Stimulated activated CD4-positive, alpha-beta T cell treated with anti-CD3 and anti-CD28 coated beads, Interleukin-4, amount 100 ng/mL, for 48 hours (primary cell): ENCODE results near the gene RAB4B.
"Not testable (repeated sequence)": the region's sequence is repeated elsewhere in the genome, so short reads cannot be mapped to it uniquely, and the experiment has no call there.

Experiments
- DNase-seq, 2 donors: peaks; one replicate each; pipeline ENCODE4 v3.0.0-alpha.2; 2020; ENCODE audit warnings: low read depth in 2 of 2

The RAB4B gene

GRCh38 chr19:40822704-40823553, 44.9 kb downstream of the RAB4B start:
- not testable (repeated sequence) for DNase-seq

- not testable (repeated sequence) for DNase-seq
These were observed 46.9 kb downstream of the RAB4B start for GRCh38 chr19:40824916-40825315.

- DNase-seq = not testable (repeated sequence)
These were observed 47.5 kb downstream of the RAB4B start for GRCh38 chr19:40825460-40826095.

- not testable (repeated sequence) for DNase-seq
These were observed 48.3 kb downstream of the RAB4B start for GRCh38 chr19:40826312-40826698.

- not testable (repeated sequence) for DNase-seq
These were observed 48.8 kb downstream of the RAB4B start for GRCh38 chr19:40826699-40827385.

GRCh38 chr19:40827386-40828247, 49.6 kb downstream of the RAB4B start:
- no peak for DNase-seq

- no peak for DNase-seq
These were observed 51.2 kb downstream of the RAB4B start for GRCh38 chr19:40829205-40829604.

GRCh38 chr19:40830741-40831140, 52.7 kb downstream of the RAB4B start:
- DNase-seq = not testable (repeated sequence)

GRCh38 chr19:40831502-40832430, 53.7 kb downstream of the RAB4B start:
- no peak for DNase-seq

GRCh38 chr19:40832431-40832790, 54.4 kb downstream of the RAB4B start:
- not testable (repeated sequence) for DNase-seq

- not testable (repeated sequence) for DNase-seq
These were observed 55.9 kb downstream of the RAB4B start for GRCh38 chr19:40833728-40834533.

- no peak for DNase-seq
These were observed 58.8 kb downstream of the RAB4B start for GRCh38 chr19:40836754-40837429.

- not testable (repeated sequence) for DNase-seq
These were observed 60.4 kb downstream of the RAB4B start for GRCh38 chr19:40838477-40838876.

GRCh38 chr19:40842012-40842411, 64.0 kb downstream of the RAB4B start:
- DNase-seq = not testable (repeated sequence)

- DNase-seq = not testable (repeated sequence)
These were observed 65.1 kb downstream of the RAB4B start for GRCh38 chr19:40842997-40843652.

- DNase-seq = peak; percentile 34 to 49
These were observed 65.6 kb downstream of the RAB4B start for GRCh38 chr19:40843653-40844052.
